ENCODE data around the gene SKA1.

Gene SKA1

GRCh38 chr18:50340078-50340477, 34.8 kb upstream of the SKA1 start:
- H3K4me3 ChIP-seq (ENCODE audit: low read depth, low read length), result no peak overlapping the region

GRCh38 chr18:50341443-50341842, 33.4 kb upstream of the SKA1 start:
- TF ChIP-seq CTCF (IDR thresholded peaks at IDR 0.05; ENCODE audit: borderline replicate concordance, insufficient read depth, low read depth, low read length), result no peak
- H3K4me3 ChIP-seq (ENCODE audit: low read depth, low read length), result no peak overlapping the region

More at GRCh38 chr18:50340078-50340477, 34.8 kb upstream of the SKA1 start:
- TF ChIP-seq CTCF (IDR thresholded peaks at IDR 0.05; ENCODE audit: borderline replicate concordance, insufficient read depth, low read depth, low read length), result peak; percentile 31; the same call in 1 of the 2 replicates

- TF ChIP-seq CTCF (IDR thresholded peaks at IDR 0.05; ENCODE audit: borderline replicate concordance, insufficient read depth, low read depth, low read length), result no peak
- H3K4me3 ChIP-seq (ENCODE audit: low read depth, low read length), result no peak overlapping the region
These were observed 24.1 kb upstream of the SKA1 start for GRCh38 chr18:50350699-50351098.

GRCh38 chr18:50356036-50356945, 18.6 kb upstream of the SKA1 start:
- no peak overlapping the region for H3K4me3 ChIP-seq (ENCODE audit: low read depth, low read length)
- TF ChIP-seq CTCF (IDR thresholded peaks at IDR 0.05; ENCODE audit: borderline replicate concordance, insufficient read depth, low read depth, low read length), result peak; percentile 64

GRCh38 chr18:50358844-50359243, 16.0 kb upstream of the SKA1 start:
- no peak overlapping the region for H3K4me3 ChIP-seq (ENCODE audit: low read depth, low read length)
- TF ChIP-seq CTCF (IDR thresholded peaks at IDR 0.05; ENCODE audit: borderline replicate concordance, insufficient read depth, low read depth, low read length), result no peak

GRCh38 chr18:50359806-50360205, 15.0 kb upstream of the SKA1 start:
- H3K4me3 ChIP-seq (ENCODE audit: low read depth, low read length), result no peak overlapping the region
- TF ChIP-seq CTCF (IDR thresholded peaks at IDR 0.05; ENCODE audit: borderline replicate concordance, insufficient read depth, low read depth, low read length), result no peak

GRCh38 chr18:50360611-50361010, 14.2 kb upstream of the SKA1 start:
- no peak overlapping the region for H3K4me3 ChIP-seq (ENCODE audit: low read depth, low read length)
- no peak for TF ChIP-seq CTCF (IDR thresholded peaks at IDR 0.05; ENCODE audit: borderline replicate concordance, insufficient read depth, low read depth, low read length)
